Panc1 (cell line): Measurements from ENCODE around the gene CA10.

Experiments used
- CTCF ChIP-seq: fragments of 450-650 bp; IDR thresholded peaks from 2 replicates; pipeline ENCODE4 v1.5.1; 2017; ENCODE audit warnings: mild to moderate bottlenecking
- POLR2AphosphoS5 ChIP-seq: IDR thresholded peaks from 2 replicates; pipeline ENCODE4 v1.6.1; 2012; ENCODE audit warnings: mild to moderate bottlenecking, low read depth, low read length, moderate library complexity
- REST ChIP-seq, 2 experiments: IDR thresholded peaks; 2 replicates each; pipeline ENCODE4 v1.6.1; 2011 to 2012; ENCODE audit warnings: low read depth in 2 of 2, control low read depth in 1 of 2, low read length in 1 of 2, mild to moderate bottlenecking in 1 of 2, moderate library complexity in 1 of 2; ENCODE audit not compliant: insufficient read depth in 1 of 2

GRCh38 chr17:51954232-51954765, 204.2 kb downstream of the CA10 start:
- TF ChIP-seq CTCF: no peak
- TF ChIP-seq POLR2AphosphoS5: no peak
- TF ChIP-seq REST (IDR thresholded peaks at IDR 0.05; ENCODE audit: insufficient read depth in 1 of 2, low read depth in 2 of 2, low read length in 1 of 2): no peak
